RKO (cell line): ENCODE measurements around the gene P2RX3.
A peak's percentile ranks its signal among the peaks of the same experiment; 100 is the strongest.
"Not testable (repeated sequence)": the region's sequence is repeated elsewhere in the genome, so short reads cannot be mapped to it uniquely, and the experiment has no call there.

Source experiments
- DNase-seq: peaks from one replicate; pipeline ENCODE4 v3.0.0-alpha.2; 2016; ENCODE audit warnings: low spot score

P2RX3 gene

GRCh38 chr11:57349491-57350274 is 11.5 kb downstream of the P2RX3 start:
- peak; percentile 62 for DNase-seq

- no peak for DNase-seq
Observed at GRCh38 chr11:57353036-57353435, 14.9 kb downstream of the P2RX3 start.

- DNase-seq: no peak
Observed at GRCh38 chr11:57353446-57353845, 15.3 kb downstream of the P2RX3 start.

GRCh38 chr11:57353852-57354251 is 15.7 kb downstream of the P2RX3 start:
- DNase-seq: no peak

GRCh38 chr11:57354699-57355098 is 16.5 kb downstream of the P2RX3 start:
- DNase-seq: no peak

- DNase-seq: no peak
Observed at GRCh38 chr11:57356268-57356667, 18.1 kb downstream of the P2RX3 start.

- no peak for DNase-seq
Observed at GRCh38 chr11:57357310-57357709, 19.2 kb downstream of the P2RX3 start.

- no peak for DNase-seq
Observed at GRCh38 chr11:57357856-57358255, 19.7 kb downstream of the P2RX3 start.

- peak; percentile 34 for DNase-seq
Observed at GRCh38 chr11:57358543-57358961, 20.4 kb downstream of the P2RX3 start.

GRCh38 chr11:57358991-57359390 is 20.8 kb downstream of the P2RX3 start:
- no peak for DNase-seq

GRCh38 chr11:57359396-57359795 is 21.2 kb downstream of the P2RX3 start:
- DNase-seq: no peak

GRCh38 chr11:57359896-57360690 is 21.9 kb downstream of the P2RX3 start:
- no peak for DNase-seq

- no peak for DNase-seq
Observed at GRCh38 chr11:57360991-57361390, 22.8 kb downstream of the P2RX3 start.

GRCh38 chr11:57361420-57361819 is 23.3 kb downstream of the P2RX3 start:
- DNase-seq: not testable (repeated sequence)

- no peak for DNase-seq
Observed at GRCh38 chr11:57361926-57362325, 23.8 kb downstream of the P2RX3 start.

GRCh38 chr11:57363131-57364080 is 25.3 kb downstream of the P2RX3 start:
- no peak for DNase-seq

GRCh38 chr11:57364851-57365660 is 26.9 kb downstream of the P2RX3 start:
- no peak for DNase-seq

- DNase-seq: no peak
Observed at GRCh38 chr11:57368106-57368844, 30.1 kb downstream of the P2RX3 start.

GRCh38 chr11:57368845-57369232 is 30.7 kb downstream of the P2RX3 start:
- DNase-seq: no peak

- DNase-seq: no peak
Observed at GRCh38 chr11:57370251-57370650, 32.1 kb downstream of the P2RX3 start.

- no peak for DNase-seq
Observed at GRCh38 chr11:57370941-57371340, 32.8 kb downstream of the P2RX3 start.
